IMR-90 (cell line): Measurements from ENCODE around the gene STAT1.

Source experiments
- CEBPB ChIP-seq: IDR thresholded peaks from 2 replicates; pipeline ENCODE4 v1.6.1; 2012; ENCODE audit warnings: low read depth, low read length, improper control_type of control experiment
- CTCF ChIP-seq: conservative IDR thresholded peaks from 2 replicates; pipeline ENCODE4 v1.5.1; 2012; ENCODE audit warnings: mild to moderate bottlenecking, low read depth, low read length, improper control_type of control experiment
- ELK1 ChIP-seq: fragments of 150-350 bp; IDR thresholded peaks from 2 replicates; pipeline ENCODE4 v1.6.1; 2016; ENCODE audit warnings: low read depth, mild to moderate bottlenecking, low read length, moderate library complexity, borderline replicate concordance
- NFE2L2 ChIP-seq: fragments of 150-350 bp; IDR thresholded peaks from 2 replicates; pipeline ENCODE4 v1.6.1; 2016; ENCODE audit warnings: low read depth, mild to moderate bottlenecking, low read length
- POLR2A ChIP-seq: IDR thresholded peaks from 2 replicates; pipeline ENCODE4 v1.6.1; 2012; ENCODE audit warnings: mild to moderate bottlenecking, low read depth, low read length
- RAD21 ChIP-seq: IDR thresholded peaks from 2 replicates; pipeline ENCODE4 v1.6.1; 2012; ENCODE audit warnings: low read length, improper control_type of control experiment
- RFX5 ChIP-seq: IDR thresholded peaks from 2 replicates; pipeline ENCODE4 v1.8.0; 2012; ENCODE audit warnings: low read depth, mild to moderate bottlenecking, low read length, moderate library complexity
- SMC3 ChIP-seq: fragments of 150-350 bp; IDR thresholded peaks from 2 replicates; pipeline ENCODE4 v1.6.1; 2016; ENCODE audit warnings: low read depth, mild to moderate bottlenecking, antibody characterized with exemption, low read length, moderate library complexity

DNA sequence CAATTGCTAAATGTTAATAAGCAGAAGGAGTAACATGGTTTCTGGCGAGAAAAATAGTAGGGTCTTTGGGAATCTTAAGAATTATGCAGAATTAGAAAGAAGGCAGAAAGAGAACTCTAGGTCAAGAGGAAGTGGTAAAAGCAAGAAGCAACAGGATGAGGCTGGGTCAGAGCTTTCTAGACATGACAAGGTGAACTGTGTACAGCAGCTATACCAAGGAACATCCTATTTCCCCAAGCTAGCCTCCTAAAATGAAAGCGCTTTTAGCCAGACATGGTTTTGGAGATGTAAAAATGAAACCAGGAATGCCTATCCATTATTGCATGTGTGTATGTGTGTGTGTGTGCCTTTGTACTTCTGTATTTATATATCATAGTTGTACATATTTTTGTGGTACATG, 42.3 kb upstream of the STAT1 start:
- TF ChIP-seq CTCF = no peak
- TF ChIP-seq ELK1 = no peak
- TF ChIP-seq CEBPB = no peak
- no peak for TF ChIP-seq POLR2A
- TF ChIP-seq RFX5 = no peak
- no peak for TF ChIP-seq NFE2L2
- TF ChIP-seq RAD21 = no peak
- TF ChIP-seq SMC3 = no peak
